ENCODE measurements around the gene MTOR. TPM values are rescaled to one million over a fixed set of nuclear protein-coding genes. Genes with fewer than 3 reads are reported as not detected.

Gene MTOR
- polyA plus RNA-seq, 1 of the 3 experiments (the other 2 are of a cell fraction), result 20.9 TPM

GRCh38 chr1:11116318-11116717 is 146.0 kb downstream of the MTOR start:
- CTCF ChIA-PET, result no interaction called here
- H3K27ac ChIP-seq (ENCODE audit: low read depth in 2 of 2, low read length in 1 of 2), result no peak overlapping the region
- no peaks in the 10 kb centered on the region for H3K27me3 ChIP-seq (ENCODE audit: insufficient read depth)
- POLR2A ChIA-PET, result no interaction called here
- H3K79me2 ChIP-seq (ENCODE audit: insufficient read depth), result no peaks in the 10 kb centered on the region
- H4K20me1 ChIP-seq (ENCODE audit: insufficient read depth), result no peaks in the 10 kb centered on the region
- no peak overlapping the region for H3K4me2 ChIP-seq
- WGBS (ENCODE audit: low lambda C conversion rate), result 95% methylated on average over 2 of the region's 2 CpGs
- DNase-seq, result no peak
- no peak overlapping the region for H3K4me3 ChIP-seq (ENCODE audit: low read depth in 2 of 2, low read length in 1 of 2)
- no peaks in the 10 kb centered on the region for H3F3A ChIP-seq (replicated peaks; ENCODE audit: insufficient read depth)
- no peak overlapping the region for H3K9ac ChIP-seq
- no peaks in the 10 kb centered on the region for H3K9me3 ChIP-seq
- peaks cover 31 to 45% of the 10 kb centered on the region in 2 experiments for H3K36me3 ChIP-seq (replicated peaks in 1 of 2; ENCODE audit: control insufficient read depth in 1 of 2, insufficient read depth in 2 of 2, low read length in 1 of 2)
- no peaks in the 10 kb centered on the region for H3K9me2 ChIP-seq
- H2AFZ ChIP-seq (ENCODE audit: low read depth), result no peak overlapping the region
- H3K4me1 ChIP-seq (ENCODE audit: control insufficient read depth in 1 of 2, insufficient read depth in 2 of 2, low read depth in 1 of 2, low read length in 1 of 2), result no peaks in the 10 kb centered on the region
- no peak for TF ChIP-seq REST (IDR thresholded peaks at IDR 0.05; ENCODE audit: low read depth, low read length)
- no peak for TF ChIP-seq ELF1 (IDR thresholded peaks at IDR 0.05)
- TF ChIP-seq, protein P1, sequence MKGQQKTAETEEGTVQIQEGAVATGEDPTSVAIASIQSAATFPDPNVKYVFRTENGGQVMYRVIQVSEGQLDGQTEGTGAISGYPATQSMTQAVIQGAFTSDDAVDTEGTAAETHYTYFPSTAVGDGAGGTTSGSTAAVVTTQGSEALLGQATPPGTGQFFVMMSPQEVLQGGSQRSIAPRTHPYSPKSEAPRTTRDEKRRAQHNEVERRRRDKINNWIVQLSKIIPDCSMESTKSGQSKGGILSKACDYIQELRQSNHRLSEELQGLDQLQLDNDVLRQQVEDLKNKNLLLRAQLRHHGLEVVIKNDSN (IDR thresholded peaks at IDR 0.05; ENCODE audit: borderline replicate concordance, low read depth), result no peak
- TF ChIP-seq GATA2 (CRISPR knock-in tag; IDR thresholded peaks at IDR 0.05), result no peak
- TF ChIP-seq SIN3A (IDR thresholded peaks at IDR 0.05; ENCODE audit: borderline replicate concordance, low read depth, low read length), result no peak
- no peak for TF ChIP-seq RXRA (IDR thresholded peaks at IDR 0.05; ENCODE audit: borderline replicate concordance, low read depth)
- no peak for TF ChIP-seq POLR2AphosphoS5 (IDR thresholded peaks at IDR 0.05; ENCODE audit: low read depth, low read length)
- no peak for TF ChIP-seq TCF12 (IDR thresholded peaks at IDR 0.05)
- TF ChIP-seq, protein P2, sequence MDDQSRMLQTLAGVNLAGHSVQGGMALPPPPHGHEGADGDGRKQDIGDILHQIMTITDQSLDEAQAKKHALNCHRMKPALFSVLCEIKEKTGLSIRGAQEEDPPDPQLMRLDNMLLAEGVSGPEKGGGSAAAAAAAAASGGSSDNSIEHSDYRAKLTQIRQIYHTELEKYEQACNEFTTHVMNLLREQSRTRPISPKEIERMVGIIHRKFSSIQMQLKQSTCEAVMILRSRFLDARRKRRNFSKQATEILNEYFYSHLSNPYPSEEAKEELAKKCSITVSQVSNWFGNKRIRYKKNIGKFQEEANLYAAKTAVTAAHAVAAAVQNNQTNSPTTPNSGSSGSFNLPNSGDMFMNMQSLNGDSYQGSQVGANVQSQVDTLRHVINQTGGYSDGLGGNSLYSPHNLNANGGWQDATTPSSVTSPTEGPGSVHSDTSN (IDR thresholded peaks at IDR 0.05), result no peak

DNA sequence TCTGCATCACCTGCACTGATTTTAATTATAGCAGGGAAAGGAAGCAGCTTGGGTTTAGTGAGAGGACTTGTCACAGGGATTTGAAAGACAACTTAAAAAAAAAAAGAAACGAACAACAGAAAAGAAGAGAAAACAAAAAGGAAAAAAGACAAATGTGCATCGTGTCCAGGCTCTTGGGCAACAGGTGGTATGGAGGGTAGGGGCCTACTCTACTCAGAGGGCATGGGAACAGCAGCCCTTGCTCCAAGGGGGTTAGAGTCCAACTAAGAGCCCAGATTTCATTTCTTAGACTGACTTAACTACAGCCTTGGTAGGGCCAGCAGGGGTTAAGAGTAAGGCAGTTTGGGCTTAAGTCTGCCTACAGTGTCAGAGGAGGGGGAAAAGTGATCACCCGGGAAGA is 147.4 kb downstream of the MTOR start:
- Histone ChIP-seq H3K9me3 (no peaks in the 10 kb centered on the region), H3K79me2 (ENCODE audit: insufficient read depth) (no peaks in the 10 kb centered on the region), H3F3A (replicated peaks; ENCODE audit: insufficient read depth) (no peaks in the 10 kb centered on the region), H3K4me1 (ENCODE audit: control insufficient read depth in 1 of 2, insufficient read depth in 2 of 2, low read depth in 1 of 2, low read length in 1 of 2) (no peaks in the 10 kb centered on the region), H3K9me2 (no peaks in the 10 kb centered on the region), H3K4me2 (no peak overlapping the region), H3K9ac (no peak overlapping the region), H3K36me3 (replicated peaks in 1 of 2; ENCODE audit: control insufficient read depth in 1 of 2, insufficient read depth in 2 of 2, low read length in 1 of 2) (peaks cover 30 to 45% of the 10 kb centered on the region in 2 experiments), H2AFZ (ENCODE audit: low read depth) (no peak overlapping the region), H3K27me3 (ENCODE audit: insufficient read depth) (no peaks in the 10 kb centered on the region), H3K4me3 (ENCODE audit: low read depth in 2 of 2, low read length in 1 of 2) (no peak overlapping the region), H4K20me1 (ENCODE audit: insufficient read depth) (no peaks in the 10 kb centered on the region), H3K27ac (ENCODE audit: low read depth in 2 of 2, low read length in 1 of 2) (no peak overlapping the region)
- WGBS (ENCODE audit: low lambda C conversion rate), result 95% methylated on average over 3 of the region's 3 CpGs
- POLR2A ChIA-PET, result no interaction called here
- DNase-seq, result no peak
- CTCF ChIA-PET, result no interaction called here
- TF ChIP-seq USF2 (IDR thresholded peaks at IDR 0.05; ENCODE audit: borderline replicate concordance, low read depth, low read length), result no peak
- TF ChIP-seq FOXJ3 (CRISPR knock-in tag; IDR thresholded peaks at IDR 0.05), result no peak
- no peak for TF ChIP-seq IRF3 (IDR thresholded peaks at IDR 0.05; ENCODE audit: low read depth, low read length)
- TF ChIP-seq MEF2A (IDR thresholded peaks at IDR 0.05; ENCODE audit: borderline replicate concordance, low read depth), result no peak
- TF ChIP-seq RFX5 (IDR thresholded peaks at IDR 0.05; ENCODE audit: low read length), result no peak
- no peak for TF ChIP-seq YY1 (IDR thresholded peaks at IDR 0.05; ENCODE audit: low read depth)
- no peak for TF ChIP-seq SMC3 (IDR thresholded peaks at IDR 0.05; ENCODE audit: low read depth, low read length)
- no peak for TF ChIP-seq RCOR1 (IDR thresholded peaks at IDR 0.05; ENCODE audit: low read length)
- TF ChIP-seq NRF1 (IDR thresholded peaks at IDR 0.05; ENCODE audit: low read depth, low read length), result no peak
- TF ChIP-seq FOXM1 (IDR thresholded peaks at IDR 0.05; ENCODE audit: low read depth), result no peak
- TF ChIP-seq ELF1 (IDR thresholded peaks at IDR 0.05), result no peak
- TF ChIP-seq EP300 (IDR thresholded peaks at IDR 0.05; ENCODE audit: borderline replicate concordance in 1 of 2, low read depth in 1 of 2, low read length in 1 of 2), result no peak
- no peak for TF ChIP-seq SIN3A (IDR thresholded peaks at IDR 0.05; ENCODE audit: borderline replicate concordance, low read depth, low read length)
- TF ChIP-seq NFIC (IDR thresholded peaks at IDR 0.05; ENCODE audit: borderline replicate concordance), result no peak
- TF ChIP-seq TEAD4 (IDR thresholded peaks at IDR 0.05; ENCODE audit: borderline replicate concordance, insufficient read depth), result no peak
